GM19238 (cell line): ENCODE results near the gene SLC30A3.

Source experiments
- DNase-seq: peaks from one replicate; pipeline ENCODE4 v3.0.0; 2011; ENCODE audit warnings: low spot score; ENCODE audit not compliant: insufficient read length

The SLC30A3 gene

DNA sequence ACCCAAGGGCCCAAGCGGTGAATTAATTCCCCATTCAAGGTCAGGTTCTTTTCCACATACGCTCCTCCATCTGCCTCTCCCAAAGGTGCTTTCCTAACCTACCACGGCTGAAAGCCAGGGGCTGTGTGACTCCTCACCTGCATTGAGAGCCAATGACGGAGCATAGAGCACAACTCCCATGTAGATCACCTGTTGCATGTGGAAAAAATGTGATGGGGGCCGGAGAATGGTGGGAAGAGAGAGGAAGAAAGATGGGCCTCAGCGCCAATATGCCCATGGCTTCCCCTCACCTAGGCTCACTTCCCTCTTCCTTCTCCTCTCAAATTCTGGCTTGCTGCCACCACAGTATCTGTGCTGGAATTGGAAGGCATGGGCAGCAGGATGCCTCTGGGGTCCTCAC lies 56.5 kb downstream of the SLC30A3 start:
- no peak for DNase-seq

DNA sequence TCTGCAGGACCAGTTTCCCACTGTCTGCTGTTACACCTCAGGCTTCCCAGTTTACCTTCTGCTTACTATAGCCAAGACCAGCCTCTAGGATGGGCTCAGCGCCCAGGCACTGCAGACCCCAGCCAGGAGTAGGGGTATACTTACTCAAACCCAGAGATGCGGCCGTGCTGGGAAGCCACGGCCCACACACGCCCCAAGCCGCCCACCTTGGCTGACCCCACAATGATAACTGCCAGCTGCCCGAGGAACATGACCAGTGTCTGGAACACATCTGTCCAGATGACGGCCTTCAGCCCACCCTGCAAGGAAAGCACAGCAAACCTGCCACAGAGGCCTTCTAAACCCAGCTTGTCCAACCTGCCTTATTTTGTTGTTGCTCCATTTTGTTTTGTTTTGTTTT lies 57.6 kb downstream of the SLC30A3 start:
- DNase-seq = no peak

GRCh38 chr2:27204566-27204965 lies 58.3 kb downstream of the SLC30A3 start:
- DNase-seq = no peak

DNA sequence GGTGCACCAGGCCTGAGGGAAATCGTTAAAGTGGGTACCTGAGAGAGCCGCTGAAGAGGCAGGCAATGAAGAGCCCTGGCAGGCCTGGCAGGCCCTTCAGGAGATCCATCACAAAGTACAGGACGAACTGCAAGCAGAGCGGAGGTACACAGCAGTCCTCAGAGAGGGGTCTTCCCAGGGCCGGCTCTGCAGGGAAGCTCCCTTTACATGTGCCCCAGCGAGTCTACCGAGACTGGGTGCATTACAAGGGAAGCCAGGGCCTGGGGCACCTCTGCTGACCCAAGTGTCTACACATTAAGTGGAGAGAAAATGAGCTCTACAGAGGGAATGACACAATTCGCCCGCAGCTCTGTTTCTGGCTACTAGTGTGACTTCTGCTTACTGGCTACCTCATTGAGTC lies 59.1 kb downstream of the SLC30A3 start:
- no peak for DNase-seq
